ENCODE measurements around the gene NFIB.

NFIB gene

DNA sequence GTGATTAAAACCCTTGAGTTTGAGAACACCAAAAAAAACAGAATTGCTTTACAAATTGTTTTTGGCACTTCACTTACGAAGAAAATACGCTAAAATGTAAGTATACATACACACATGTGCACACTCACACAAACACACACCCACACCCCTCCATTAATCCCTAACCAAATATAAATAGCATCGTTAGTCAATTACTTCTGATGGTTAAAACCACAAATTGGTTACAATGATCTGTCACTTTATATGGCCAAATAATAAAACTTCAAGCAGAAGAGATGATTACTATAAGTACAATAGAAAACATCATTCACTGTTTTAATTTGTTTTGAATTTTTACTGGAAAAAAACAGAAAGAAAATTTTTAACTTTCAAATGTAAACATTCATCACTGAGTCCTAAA lies 103.5 kb downstream of the NFIB start:
- no peak for DNase-seq

DNA sequence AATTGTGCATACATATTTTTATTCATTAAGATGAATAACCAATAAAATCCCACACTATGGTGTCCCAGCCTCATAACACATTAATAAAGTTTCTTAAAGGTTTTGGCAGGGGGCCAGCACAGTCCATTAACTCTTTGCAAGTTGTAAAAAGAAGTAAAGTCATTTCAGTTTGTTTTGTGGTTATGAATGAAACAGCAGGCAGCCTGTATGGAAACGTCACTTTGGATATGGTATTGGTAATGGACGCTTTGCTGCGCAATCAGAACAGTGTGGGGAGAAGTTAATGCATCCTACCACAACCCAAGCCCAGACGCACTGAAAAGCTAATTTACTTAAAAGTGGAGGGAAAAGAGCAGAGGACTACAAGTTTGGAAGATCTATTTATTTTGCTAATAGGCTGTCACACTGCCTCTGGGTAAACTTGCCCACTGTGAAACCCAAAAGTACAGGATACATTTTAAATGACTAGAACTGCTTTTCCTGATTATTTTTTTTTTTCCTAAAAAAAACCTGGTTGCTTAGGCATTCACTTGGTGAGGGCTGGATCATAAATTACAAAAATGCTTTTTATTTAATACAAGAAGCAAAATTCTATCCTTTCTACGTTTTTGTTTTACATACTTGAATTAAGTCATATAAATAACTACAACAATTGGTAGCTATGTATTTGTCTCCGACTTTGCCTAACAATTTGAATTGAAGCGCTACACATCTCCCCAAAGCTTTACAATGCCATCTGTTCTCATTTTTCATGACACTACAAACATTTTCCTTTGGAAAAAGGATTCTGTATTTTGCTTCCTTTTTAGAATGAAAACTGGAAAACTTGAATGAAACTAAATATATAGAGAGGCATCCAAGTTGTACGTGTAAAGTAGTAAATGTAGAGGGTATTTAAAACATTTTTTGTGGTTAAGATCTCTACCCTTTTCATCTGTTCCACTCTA lies 104.3 kb downstream of the NFIB start:
- DNase-seq, result no peak

DNA sequence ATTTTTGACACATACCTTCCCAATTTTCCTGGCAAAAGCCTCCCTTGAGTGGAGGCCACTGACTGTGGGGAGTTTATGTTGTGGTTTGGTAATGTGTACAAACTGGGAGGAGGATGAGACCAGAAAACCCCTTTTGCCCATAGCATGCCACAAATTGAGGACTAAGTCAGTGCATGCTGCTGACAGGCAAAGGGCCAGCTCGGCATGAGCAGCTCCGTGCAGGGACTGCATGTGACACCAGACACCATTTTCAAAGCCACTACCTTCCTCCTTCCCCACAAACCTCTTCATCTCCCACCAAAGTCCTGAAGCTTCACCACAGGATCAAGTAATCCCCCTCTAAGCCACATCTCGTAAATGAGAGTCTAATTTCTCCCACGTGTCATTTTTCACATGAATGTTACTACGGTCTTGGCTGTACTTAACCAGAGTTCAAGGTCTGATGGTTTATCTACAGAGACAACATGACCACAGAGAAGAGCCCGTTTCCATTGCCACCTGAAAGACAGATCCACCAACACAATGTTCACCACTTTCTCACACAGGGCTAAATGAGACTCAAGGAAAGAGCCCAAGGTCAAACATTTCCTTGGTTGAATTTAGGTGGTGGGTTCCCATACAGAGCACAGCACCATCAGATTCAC lies 106.5 kb downstream of the NFIB start:
- no peak for DNase-seq

DNA sequence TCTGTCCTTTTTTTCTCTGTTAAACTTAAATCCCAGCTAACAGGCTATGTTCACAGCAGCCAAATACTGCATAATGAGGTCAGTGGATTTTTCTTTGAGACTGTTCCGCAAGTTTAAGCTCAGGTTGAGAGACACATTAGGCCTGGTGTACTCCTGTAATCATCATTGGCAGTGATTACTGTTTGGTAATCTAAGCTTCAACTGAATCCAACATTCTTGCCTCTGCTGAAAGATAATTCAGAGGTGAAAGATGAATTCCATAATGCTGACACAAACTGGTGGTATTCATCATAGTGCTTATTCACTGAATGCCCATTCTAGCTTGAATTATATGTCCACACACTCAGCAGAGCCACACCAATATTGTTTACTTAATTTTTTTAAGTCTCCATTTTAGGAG lies 108.5 kb downstream of the NFIB start:
- no peak for DNase-seq

DNA sequence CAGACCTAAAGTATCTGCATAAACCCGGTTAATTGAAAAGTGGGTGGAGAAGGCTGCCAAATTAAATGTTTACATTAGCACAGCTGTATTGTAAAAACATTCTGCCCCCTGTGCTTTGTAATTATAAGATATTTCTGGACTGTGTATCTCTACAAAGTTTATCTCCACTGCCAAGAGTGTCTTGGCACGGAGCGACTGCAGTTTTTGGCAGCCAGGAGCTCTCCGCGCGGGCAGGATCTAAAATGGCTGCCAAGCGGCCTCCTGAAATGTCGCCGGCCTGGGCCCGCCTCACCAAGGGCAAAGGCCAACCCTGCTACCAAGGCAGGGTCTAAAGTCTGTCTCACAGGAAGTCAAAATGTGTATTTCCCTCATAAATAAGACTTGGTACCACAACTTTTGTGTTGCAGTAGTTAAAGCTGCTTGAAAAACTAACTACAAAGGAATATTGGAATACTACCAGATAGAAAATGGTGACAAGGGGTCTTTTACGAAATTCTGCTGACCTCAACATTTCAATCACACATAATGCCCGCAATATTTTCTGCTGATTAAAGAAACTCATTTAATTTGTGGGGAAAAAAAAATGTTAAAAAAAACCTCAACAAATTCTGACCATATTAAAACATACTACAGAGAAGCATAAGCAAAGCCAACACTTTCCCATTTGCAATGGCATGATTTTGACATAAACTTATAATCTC lies 110.4 kb downstream of the NFIB start:
- DNase-seq, result no peak

DNA sequence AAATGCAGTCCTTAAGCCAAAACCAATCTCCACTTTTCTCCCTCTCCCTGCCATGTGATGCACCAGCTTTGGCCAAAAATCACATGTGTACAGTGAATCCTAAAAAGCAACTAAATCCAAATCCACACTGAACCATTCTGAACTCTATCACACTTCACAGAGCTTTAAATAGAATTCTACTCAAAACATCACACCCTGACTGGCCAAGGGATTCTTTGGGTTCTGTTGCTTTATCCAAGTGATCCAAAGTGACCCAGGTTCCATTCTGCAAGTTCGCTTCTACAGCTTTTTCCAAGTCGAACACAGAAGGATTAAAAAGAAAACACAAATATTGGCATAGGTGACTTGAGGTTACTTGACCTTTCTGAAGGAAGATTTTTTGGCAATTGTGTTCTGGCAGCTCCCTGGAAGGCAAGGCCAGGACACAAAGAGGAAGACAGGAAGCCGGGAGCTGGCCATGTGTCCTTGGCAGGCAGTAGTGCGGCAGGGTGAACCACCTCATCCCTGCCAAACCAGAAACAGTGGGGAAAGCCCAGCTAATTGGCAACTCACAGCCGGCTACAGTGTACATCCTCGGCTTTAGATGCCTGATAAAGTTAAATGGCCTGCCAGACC lies 115.0 kb downstream of the NFIB start:
- DNase-seq, result no peak

DNA sequence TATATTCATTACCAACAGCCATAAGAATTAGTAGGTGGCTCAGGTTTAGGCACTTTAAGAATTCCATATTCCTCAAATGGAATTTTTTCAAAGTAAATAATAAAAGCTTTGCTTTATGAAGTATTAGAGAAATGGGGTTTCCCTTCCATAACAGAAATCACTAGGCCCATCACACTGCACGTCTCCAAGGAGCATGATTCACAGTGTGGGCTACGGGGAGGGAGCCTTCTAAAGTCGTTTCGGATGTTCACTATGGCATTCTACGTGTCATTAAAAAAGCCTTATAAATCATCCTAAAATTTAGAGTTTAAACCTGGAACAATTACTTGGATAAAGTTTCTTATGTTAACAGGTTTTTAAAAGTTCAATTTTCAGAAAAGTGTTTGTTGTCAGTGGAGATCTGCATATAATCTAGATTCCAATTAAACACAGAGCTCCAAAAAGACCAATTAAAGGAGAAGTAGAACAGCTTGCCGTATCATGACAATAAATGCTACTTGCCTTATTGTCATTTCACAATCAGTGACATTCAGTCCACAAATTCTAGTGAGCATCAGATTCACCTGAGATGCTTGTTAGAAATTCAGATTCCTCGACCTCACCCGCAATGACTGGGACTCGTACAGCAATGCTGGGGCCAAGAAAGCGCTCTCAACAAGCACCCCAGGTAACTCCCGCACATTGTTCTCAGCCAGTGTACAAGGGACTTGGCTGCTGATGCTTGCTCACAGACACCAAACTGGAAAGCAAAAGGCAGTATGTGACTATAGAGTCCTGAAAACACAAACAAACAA lies 115.7 kb downstream of the NFIB start:
- no peak for DNase-seq

DNA sequence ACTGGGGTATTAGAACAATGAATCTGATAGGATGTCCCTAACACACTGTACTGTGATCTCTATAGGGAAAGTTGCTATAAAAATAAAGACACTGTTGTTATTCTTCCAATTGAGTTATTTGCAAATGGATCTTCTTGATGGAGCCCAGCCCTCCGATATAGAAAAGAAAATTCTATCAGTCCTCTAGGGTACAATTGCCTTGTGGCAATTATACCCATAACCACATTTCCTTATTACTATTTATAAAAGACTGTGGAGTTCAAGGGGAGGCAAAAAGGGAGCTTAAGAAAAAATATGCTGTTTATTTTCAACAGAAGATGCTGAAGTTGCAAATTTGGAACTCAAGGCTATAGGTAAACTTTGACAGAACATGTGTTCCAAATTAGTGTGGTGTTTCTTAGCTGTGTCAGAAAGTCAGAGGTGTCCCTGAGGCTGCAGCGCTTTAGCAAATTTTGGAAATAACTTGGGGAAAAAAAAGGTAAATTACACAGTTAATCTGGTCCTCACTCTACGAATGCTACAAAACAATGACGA lies 116.5 kb downstream of the NFIB start:
- no peak for DNase-seq

DNA sequence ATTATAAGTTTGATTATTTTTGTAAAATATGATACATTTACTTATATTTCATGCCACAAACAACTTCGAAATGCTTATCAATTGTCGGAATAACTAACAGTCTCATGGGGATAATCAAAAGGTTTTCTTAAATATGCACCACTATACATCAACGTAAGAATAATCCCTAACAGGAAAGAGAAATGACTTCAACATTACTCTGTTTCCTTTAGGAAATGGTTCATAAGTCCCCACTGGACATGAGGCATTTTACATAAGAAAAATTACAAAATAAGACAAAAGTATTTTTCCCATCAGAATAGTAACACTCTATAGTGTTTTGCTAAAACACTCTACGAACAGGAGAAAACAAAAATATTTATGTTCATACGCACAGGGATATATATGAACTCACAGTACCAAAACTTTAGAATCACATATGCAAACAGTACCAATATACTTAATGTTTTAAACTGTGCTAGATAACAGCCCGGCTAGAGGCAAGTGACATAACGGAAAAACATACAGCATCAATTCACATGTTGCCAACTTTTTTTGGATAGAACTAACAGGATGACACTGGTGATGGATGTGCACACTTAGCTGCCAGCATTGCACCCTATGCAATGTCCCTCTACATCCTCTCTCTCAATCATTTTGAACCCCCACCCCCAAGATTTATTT lies 120.5 kb downstream of the NFIB start:
- no peak for DNase-seq

DNA sequence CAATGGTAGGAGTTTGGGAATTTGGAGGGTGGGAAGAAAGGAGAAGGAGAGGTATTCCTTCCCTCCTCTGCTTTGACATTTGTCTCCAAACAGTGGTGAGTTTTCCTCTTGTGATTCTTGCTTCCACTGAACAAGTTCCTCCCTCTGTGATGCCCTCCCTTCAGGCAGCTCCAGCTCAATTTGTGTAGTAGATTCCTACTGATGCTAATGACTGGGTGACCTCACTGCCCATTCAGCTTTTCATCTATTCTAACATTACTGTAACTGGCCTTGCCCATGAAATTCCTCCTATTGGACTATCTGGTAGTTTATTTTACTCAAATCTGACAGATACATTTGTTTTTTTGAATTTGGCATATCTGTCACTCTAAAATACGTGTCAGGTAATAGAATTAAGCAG lies 121.4 kb downstream of the NFIB start:
- DNase-seq, result no peak

DNA sequence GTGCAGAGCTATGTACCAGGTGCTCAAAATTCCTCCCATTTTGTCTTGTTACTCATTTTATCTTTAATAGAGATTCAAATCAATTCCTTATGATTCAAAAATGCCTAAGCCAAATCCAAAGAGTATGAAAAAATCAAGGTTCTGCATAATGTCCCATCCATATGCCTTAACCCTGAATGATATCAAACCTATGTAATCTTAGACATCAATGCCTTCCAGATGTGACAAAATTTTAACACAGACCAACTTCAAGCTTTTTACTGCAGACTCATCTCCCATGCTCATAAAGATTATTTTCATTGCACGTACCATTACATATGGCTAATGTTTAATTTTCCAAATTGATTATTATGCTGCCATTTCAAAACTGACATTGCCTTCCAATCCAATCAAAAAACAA lies 122.4 kb downstream of the NFIB start:
- no peak for DNase-seq

DNA sequence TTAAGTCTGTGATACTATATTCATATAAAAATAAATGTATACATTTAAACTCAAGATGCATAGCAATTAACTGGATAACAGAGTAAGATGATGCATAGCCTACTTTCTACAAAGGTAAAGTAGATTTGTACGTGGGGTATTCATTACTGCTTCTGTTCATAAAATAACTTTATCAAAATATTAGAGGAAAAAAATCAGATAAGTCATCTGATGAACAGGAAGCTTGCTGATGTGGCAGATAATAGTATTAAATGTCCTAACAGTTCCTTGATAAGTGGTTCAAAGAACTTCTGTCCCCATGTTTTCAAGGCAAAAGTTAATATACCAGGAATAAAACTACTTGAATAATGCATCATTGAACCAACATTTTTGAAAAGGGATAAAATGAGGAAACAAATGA lies 123.7 kb downstream of the NFIB start:
- no peak for DNase-seq

DNA sequence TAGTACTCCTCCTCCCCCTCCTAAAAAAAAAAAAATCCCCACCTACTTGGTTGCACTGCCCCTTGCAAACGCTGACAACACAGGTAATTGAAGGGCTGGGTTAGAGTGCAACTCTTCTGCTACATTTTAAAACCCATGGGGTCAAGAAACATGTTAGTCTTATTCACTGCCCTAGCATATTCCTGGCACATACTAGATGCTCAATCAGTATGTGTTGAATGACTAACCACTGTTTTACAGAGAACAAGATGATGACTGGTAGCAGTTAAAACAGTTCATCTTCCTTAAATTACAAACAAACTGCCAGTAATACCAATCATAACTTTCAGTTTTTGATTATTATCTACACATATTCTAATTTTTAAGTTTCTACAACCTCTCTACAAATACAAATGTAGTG lies 124.4 kb downstream of the NFIB start:
- no peak for DNase-seq

DNA sequence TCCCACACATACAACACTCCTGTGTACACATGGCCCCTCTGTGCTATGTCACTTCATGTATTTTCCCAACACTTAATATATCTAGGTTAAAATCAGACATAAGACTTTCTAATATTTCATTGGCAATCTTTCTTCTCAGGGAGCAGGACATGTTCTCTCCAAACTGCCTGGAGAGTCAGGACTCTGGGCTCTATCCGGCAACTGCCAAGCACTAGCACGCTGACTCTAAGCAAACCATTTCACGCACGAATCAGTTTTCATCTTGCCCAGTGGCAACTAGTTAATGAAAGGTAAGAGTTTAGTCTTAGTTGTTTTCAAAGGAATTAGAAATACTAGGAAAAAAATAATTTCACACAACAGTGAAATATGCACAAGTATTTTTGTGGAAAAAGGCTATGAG lies 124.8 kb downstream of the NFIB start:
- DNase-seq, result no peak

DNA sequence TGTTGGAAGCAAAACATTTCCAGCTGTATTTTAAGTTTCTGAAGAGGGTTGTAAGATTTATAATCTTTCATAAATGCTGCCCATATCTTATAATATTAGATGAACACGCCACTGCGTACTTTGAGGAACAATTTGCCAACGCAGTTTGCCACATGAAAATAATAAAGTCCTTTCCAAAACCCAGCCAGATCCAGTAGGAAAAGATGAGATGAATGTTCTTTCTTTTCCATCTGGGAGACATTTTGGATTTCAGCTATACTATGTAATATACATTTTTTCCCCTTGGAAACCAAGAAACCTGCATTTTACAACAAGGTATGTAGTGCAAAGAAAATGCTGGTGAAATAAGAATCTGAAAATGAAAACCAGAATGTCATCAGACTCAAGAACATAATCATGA lies 125.4 kb downstream of the NFIB start:
- no peak for DNase-seq

DNA sequence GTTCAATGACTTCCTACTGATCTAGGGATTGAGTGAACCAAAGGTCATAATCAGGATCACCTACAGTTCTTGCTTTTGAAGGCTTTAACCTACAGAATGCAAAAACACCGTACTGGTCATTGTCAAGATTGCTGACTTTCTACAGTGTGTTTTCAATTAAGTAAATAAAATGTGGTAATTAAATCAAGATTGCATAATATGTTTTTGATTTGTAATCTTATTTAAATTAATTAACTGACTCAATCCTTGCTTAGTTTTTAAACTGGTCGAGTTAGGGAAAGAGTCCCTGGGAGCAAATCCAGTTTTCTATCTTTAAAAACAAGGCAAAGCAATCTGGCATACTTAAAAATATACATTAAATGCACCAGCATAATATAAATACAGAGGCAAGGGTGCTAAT lies 125.9 kb downstream of the NFIB start:
- DNase-seq, result no peak

DNA sequence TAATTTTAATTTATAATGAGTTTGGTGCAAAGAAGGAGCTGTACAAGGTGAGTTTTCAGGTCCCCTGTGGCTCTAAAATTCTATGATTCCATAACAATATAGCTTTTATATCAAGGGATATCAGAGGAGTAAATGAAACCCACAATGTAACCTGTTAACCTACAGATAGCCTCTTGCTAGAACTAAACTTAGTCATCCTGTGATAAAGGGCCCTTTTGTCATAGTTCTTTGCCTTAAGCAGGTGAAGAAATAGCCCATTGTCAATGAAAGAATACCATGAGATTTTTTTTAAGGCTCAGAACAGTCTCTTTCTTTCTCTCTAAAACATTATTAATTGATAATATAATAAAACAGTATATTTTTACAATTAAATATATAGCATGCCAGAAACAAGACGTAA lies 127.8 kb downstream of the NFIB start:
- no peak for DNase-seq

DNA sequence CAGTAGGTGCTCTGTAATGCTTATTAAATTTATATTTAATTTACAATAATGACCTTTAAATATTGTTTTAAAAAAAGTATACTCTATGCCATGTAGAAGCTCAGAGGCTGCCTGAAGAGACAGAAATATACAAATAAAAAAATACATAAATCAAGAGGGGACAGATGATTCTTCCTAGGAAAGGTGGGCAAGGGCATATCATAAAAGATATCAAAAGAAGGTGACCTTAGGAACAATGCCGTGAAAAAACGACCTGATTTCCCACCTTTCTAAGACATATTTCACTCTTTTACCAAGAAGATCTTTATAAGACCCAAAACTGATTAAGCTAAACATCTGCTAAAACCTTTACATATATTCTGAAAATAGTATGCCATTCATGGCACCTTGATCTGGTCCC lies 128.9 kb downstream of the NFIB start:
- DNase-seq, result no peak

DNA sequence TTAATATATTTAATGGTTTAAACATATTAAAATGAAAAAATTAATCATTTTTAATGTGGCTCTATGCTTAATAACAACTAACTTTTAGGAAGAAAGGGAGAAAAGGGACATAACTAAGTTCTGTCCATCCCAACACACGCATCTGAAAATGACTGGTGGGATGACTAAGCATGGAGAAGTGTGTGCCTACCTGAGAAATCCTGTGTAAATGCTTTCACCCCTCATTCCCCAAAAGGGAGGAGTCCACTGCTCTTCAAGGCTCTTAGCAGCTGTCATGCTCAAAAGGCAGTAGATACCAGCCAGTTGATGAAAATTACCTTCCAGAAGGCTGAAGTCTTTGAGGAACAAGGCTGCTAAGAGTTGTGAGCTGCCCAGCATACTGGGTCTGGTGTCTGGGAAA lies 130.9 kb downstream of the NFIB start:
- DNase-seq, result no peak

DNA sequence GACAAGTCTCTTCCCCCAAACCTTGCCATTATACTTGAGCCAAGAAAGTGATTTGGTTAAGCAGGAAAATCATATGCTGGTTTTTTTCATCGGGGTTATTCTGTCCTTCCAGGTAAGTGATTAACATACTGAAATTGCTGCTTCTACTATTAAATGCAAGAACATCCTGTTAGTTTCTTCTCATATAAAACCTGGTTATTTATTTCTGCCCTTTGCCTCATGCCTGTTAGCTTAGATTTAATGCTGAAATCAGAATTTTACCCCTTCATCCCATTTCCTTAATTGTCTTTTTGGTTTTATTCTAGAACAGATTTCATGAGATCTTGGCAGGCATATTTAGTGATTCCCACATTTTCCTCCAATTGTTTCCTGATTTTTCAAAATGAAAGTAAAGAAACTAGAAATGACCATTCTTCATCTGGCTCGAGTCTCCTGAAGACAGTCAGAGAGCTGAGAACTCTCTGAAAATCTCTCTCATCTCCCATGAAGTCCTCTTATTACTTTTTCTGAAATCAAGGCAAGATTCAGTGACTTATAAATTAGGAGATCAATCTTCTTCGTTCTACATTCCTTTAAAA lies 132.9 kb downstream of the NFIB start:
- DNase-seq, result no peak

Data from stimulated activated CD8-positive, alpha-beta memory T cell treated with anti-CD3 and anti-CD28 coated beads, Interleukin-4, amount 100 ng/mL, for 48 hours (primary cell).